Activated CD8-positive, alpha-beta memory T cell treated with anti-CD3 and anti-CD28 coated beads for 48 hours (primary cell): Measurements from ENCODE around the gene FLT1.

Experiments used
- DNase-seq, 3 experiments: peaks; one replicate each; pipeline ENCODE4 v3.0.0-alpha.2; 2020; ENCODE audit warnings: low read depth in 2 of 3, low spot score in 2 of 3

Gene FLT1

GRCh38 chr13:28494778-28495537 lies at the start of gene FLT1:
Gene FLT1, minus strand, starts transcription at chr13:28495128. Its CDS starts 285 bp downstream, at chr13:28494843.
- peak in 1 of 3 experiments; percentile 7 for DNase-seq

GRCh38 chr13:28544026-28544425 lies 49.1 kb upstream of the FLT1 start:
- DNase-seq = no peak

GRCh38 chr13:28542804-28543203 lies 47.9 kb upstream of the FLT1 start:
- DNase-seq = no peak

GRCh38 chr13:28541966-28542365 lies 47.0 kb upstream of the FLT1 start:
- no peak for DNase-seq

GRCh38 chr13:28540612-28541011 lies 45.7 kb upstream of the FLT1 start:
- DNase-seq = no peak

GRCh38 chr13:28539625-28540286 lies 44.8 kb upstream of the FLT1 start:
- DNase-seq = no peak

- DNase-seq = no peak
These were observed 44.0 kb upstream of the FLT1 start for GRCh38 chr13:28538932-28539331.

GRCh38 chr13:28537171-28537570 lies 42.2 kb upstream of the FLT1 start:
- no peak for DNase-seq

GRCh38 chr13:28536371-28536770 lies 41.4 kb upstream of the FLT1 start:
- no peak for DNase-seq

- no peak for DNase-seq
These were observed 40.8 kb upstream of the FLT1 start for GRCh38 chr13:28535734-28536133.

- no peak for DNase-seq
These were observed 39.9 kb upstream of the FLT1 start for GRCh38 chr13:28534801-28535200.

- no peak for DNase-seq
These were observed 39.3 kb upstream of the FLT1 start for GRCh38 chr13:28534210-28534609.

- no peak for DNase-seq
These were observed 38.7 kb upstream of the FLT1 start for GRCh38 chr13:28533441-28534166.

GRCh38 chr13:28533125-28533436 lies 38.2 kb upstream of the FLT1 start:
- DNase-seq = no peak

- no peak for DNase-seq
These were observed 37.6 kb upstream of the FLT1 start for GRCh38 chr13:28532388-28533124.

GRCh38 chr13:28531845-28532387 lies 37.0 kb upstream of the FLT1 start:
- DNase-seq = no peak

GRCh38 chr13:28531077-28531844 lies 36.3 kb upstream of the FLT1 start:
- no peak for DNase-seq

GRCh38 chr13:28530729-28531076 lies 35.8 kb upstream of the FLT1 start:
- DNase-seq = no peak

GRCh38 chr13:28529836-28530235 lies 34.9 kb upstream of the FLT1 start:
- no peak for DNase-seq

- DNase-seq = no peak
These were observed 33.9 kb upstream of the FLT1 start for GRCh38 chr13:28528848-28529247.

- DNase-seq = no peak
These were observed 33.5 kb upstream of the FLT1 start for GRCh38 chr13:28528388-28528787.
